Karpas-422 (cell line): ENCODE results near the gene CCNF. TPM values are rescaled to one million over a fixed set of nuclear protein-coding genes. Genes with fewer than 3 reads are reported as not detected.

Source experiments
- DNase-seq: peaks from one replicate; pipeline ENCODE4 v3.0.0-alpha.2; 2015
- H2AFZ ChIP-seq: fragments of 200-600 bp; sonication (generic); 2 replicates; pipeline ENCODE4 v1.6.1; 2014; ENCODE audit warnings: antibody characterized with exemption, low read length, mixed read lengths
- H3K27ac ChIP-seq: fragments of 200-600 bp; sonication (generic); 2 replicates; pipeline ENCODE4 v1.5.1; 2014; ENCODE audit warnings: mild to moderate bottlenecking, low read length, moderate library complexity
- H3K27me3 ChIP-seq: fragments of 200-600 bp; sonication (generic); 2 replicates; pipeline ENCODE4 v1.6.1; 2014; ENCODE audit warnings: low read length, mixed read lengths
- H3K36me3 ChIP-seq: fragments of 200-600 bp; sonication (generic); 2 replicates; pipeline ENCODE4 v1.6.1; 2014; ENCODE audit warnings: low read length, mixed read lengths; ENCODE audit not compliant: insufficient read depth
- H3K4me1 ChIP-seq: fragments of 200-600 bp; sonication (generic); 2 replicates; pipeline ENCODE4 v1.6.1; 2014; ENCODE audit warnings: mild to moderate bottlenecking, low read length, mixed read lengths
- H3K4me2 ChIP-seq: fragments of 200-600 bp; sonication (generic); 2 replicates; pipeline ENCODE4 v1.6.1; 2014; ENCODE audit warnings: low read length, low read depth, mild to moderate bottlenecking; ENCODE audit not compliant: poor library complexity, severe bottlenecking
- H3K4me3 ChIP-seq: fragments of 200-600 bp; sonication (generic); 2 replicates; pipeline ENCODE4 v1.5.1; 2014; ENCODE audit warnings: mild to moderate bottlenecking, antibody characterized with exemption, low read length, mixed read lengths
- H3K79me2 ChIP-seq: fragments of 200-600 bp; sonication (generic); 2 replicates; pipeline ENCODE4 v1.6.1; 2014; ENCODE audit warnings: mild to moderate bottlenecking, low read length, mixed read lengths
- H3K9ac ChIP-seq: fragments of 200-600 bp; sonication (generic); 2 replicates; pipeline ENCODE4 v1.6.0; 2014; ENCODE audit warnings: low read length
- H3K9me2 ChIP-seq: fragments of 200-600 bp; sonication (generic), shearing (Covaris generic); replicated peaks from 2 replicates; pipeline ENCODE4 v1.6.0; 2014; ENCODE audit warnings: mild to moderate bottlenecking, low read length, moderate library complexity; ENCODE audit not compliant: insufficient read depth
- H3K9me3 ChIP-seq: fragments of 300-700, 200-600 bp; sonication (generic); 2 replicates; pipeline ENCODE4 v1.6.1; 2014; ENCODE audit warnings: low read length, mixed read lengths
- H4K20me1 ChIP-seq: fragments of 200-600 bp; sonication (generic); 2 replicates; pipeline ENCODE4 v1.6.1; 2014; ENCODE audit warnings: mild to moderate bottlenecking, antibody characterized with exemption, low read length, low read depth; ENCODE audit not compliant: insufficient read depth
- total RNA-seq: library from RNA; depleted of rRNA; stranded (reverse); fragments of >200 nt; shearing (Covaris generic); gene quantifications from 2 replicates; pipeline ENCODE4 v1.2.3, GENCODE V29; 2014; ENCODE audit warnings: low replicate concordance

Gene CCNF
- total RNA-seq, 1 experiment from 2014 or later: 13.5 TPM

- H3K27me3 ChIP-seq: no peaks in the 10 kb centered on the region
- no peak overlapping the region for H3K9ac ChIP-seq
- H4K20me1 ChIP-seq: no peaks in the 10 kb centered on the region
- H3K9me3 ChIP-seq: no peaks in the 10 kb centered on the region
- peaks cover 13% of the 10 kb centered on the region for H3K4me1 ChIP-seq
- peaks cover 7% of the 10 kb centered on the region for H3K79me2 ChIP-seq
- no peak overlapping the region for H3K27ac ChIP-seq
- DNase-seq: no peak
- H3K4me3 ChIP-seq: no peak overlapping the region
- no peaks in the 10 kb centered on the region for H3K36me3 ChIP-seq
- H3K9me2 ChIP-seq: no peaks in the 10 kb centered on the region
- no peak overlapping the region for H2AFZ ChIP-seq
- no peak overlapping the region for H3K4me2 ChIP-seq
Measured at GRCh38 chr16:2425008-2425518, 4.2 kb upstream of the CCNF start.

- Histone ChIP-seq H3K79me2 (peaks cover 16% of the 10 kb centered on the region), H3K27ac (no peak overlapping the region), H3K4me3 (no peak overlapping the region), H3K27me3 (no peaks in the 10 kb centered on the region), H2AFZ (no peak overlapping the region), H3K9me2 (no peaks in the 10 kb centered on the region), H3K36me3 (no peaks in the 10 kb centered on the region; the same call in 1 of the 2 replicates), H3K4me2 (no peak overlapping the region), H3K9me3 (no peaks in the 10 kb centered on the region), H4K20me1 (no peaks in the 10 kb centered on the region), H3K4me1 (peaks cover 22% of the 10 kb centered on the region), H3K9ac (no peak overlapping the region)
- DNase-seq: no peak
Measured at GRCh38 chr16:2425825-2426430, 3.3 kb upstream of the CCNF start.

GRCh38 chr16:2426941-2427361, 2.3 kb upstream of the CCNF start:
- H3K4me1 ChIP-seq: peaks cover 24% of the 10 kb centered on the region
- H3K9ac ChIP-seq: no peak overlapping the region
- no peak overlapping the region for H3K4me3 ChIP-seq
- H3K27me3 ChIP-seq: no peaks in the 10 kb centered on the region
- no peak for DNase-seq
- H4K20me1 ChIP-seq: no peaks in the 10 kb centered on the region
- H3K36me3 ChIP-seq: no peaks in the 10 kb centered on the region; the same call in 1 of the 2 replicates
- H3K27ac ChIP-seq: no peak overlapping the region
- H3K9me2 ChIP-seq: no peaks in the 10 kb centered on the region
- H3K9me3 ChIP-seq: no peaks in the 10 kb centered on the region
- H3K79me2 ChIP-seq: peaks cover 21% of the 10 kb centered on the region
- no peak overlapping the region for H2AFZ ChIP-seq
- no peak overlapping the region for H3K4me2 ChIP-seq

- peaks cover 24% of the 10 kb centered on the region for H3K4me1 ChIP-seq
- no peak overlapping the region for H3K4me3 ChIP-seq
- H3K9me2 ChIP-seq: no peaks in the 10 kb centered on the region
- no peak overlapping the region for H2AFZ ChIP-seq
- no peak overlapping the region for H3K4me2 ChIP-seq
- H3K79me2 ChIP-seq: peaks cover 21% of the 10 kb centered on the region
- no peaks in the 10 kb centered on the region for H4K20me1 ChIP-seq
- H3K27me3 ChIP-seq: no peaks in the 10 kb centered on the region
- H3K36me3 ChIP-seq: peaks cover 4% of the 10 kb centered on the region
- H3K9ac ChIP-seq: no peak overlapping the region
- no peaks in the 10 kb centered on the region for H3K9me3 ChIP-seq
- H3K27ac ChIP-seq: no peak overlapping the region
- DNase-seq: no peak
Measured at GRCh38 chr16:2427526-2427925, 1.7 kb upstream of the CCNF start.

GRCh38 chr16:2428051-2428783, 1.0 kb upstream of the CCNF start:
- H2AFZ ChIP-seq: peak overlapping the region; percentile 77; the same call in 1 of the 2 replicates
- no peaks in the 10 kb centered on the region for H4K20me1 ChIP-seq
- peak overlapping the region; percentile 84 for H3K9ac ChIP-seq
- no peaks in the 10 kb centered on the region for H3K9me3 ChIP-seq
- peaks cover 7% of the 10 kb centered on the region for H3K36me3 ChIP-seq
- H3K79me2 ChIP-seq: peaks cover 21% of the 10 kb centered on the region
- peak overlapping the region; percentile 78 for H3K4me3 ChIP-seq
- peaks cover 23% of the 10 kb centered on the region for H3K4me1 ChIP-seq
- no peak overlapping the region for H3K27ac ChIP-seq
- DNase-seq: peak; percentile 60
- H3K9me2 ChIP-seq: no peaks in the 10 kb centered on the region
- peak overlapping the region; percentile 83 for H3K4me2 ChIP-seq
- no peaks in the 10 kb centered on the region for H3K27me3 ChIP-seq

- Histone ChIP-seq H3K36me3 (peaks cover 8% of the 10 kb centered on the region), H2AFZ (peak overlapping the region; percentile 77; the same call in 1 of the 2 replicates), H3K27ac (no peak overlapping the region), H3K4me3 (peak overlapping the region; percentile 78), H3K9me3 (no peaks in the 10 kb centered on the region), H3K9me2 (no peaks in the 10 kb centered on the region), H3K27me3 (no peaks in the 10 kb centered on the region), H3K4me1 (peaks cover 21% of the 10 kb centered on the region), H4K20me1 (no peaks in the 10 kb centered on the region), H3K4me2 (peak overlapping the region; percentile 83), H3K9ac (peak overlapping the region; percentile 84), H3K79me2 (peaks cover 21% of the 10 kb centered on the region)
- no peak for DNase-seq
Measured at GRCh38 chr16:2428784-2429033, 538 bp upstream of the CCNF start.

- DNase-seq: peak; percentile 70
Measured at GRCh38 chr16:2429771-2430663, 770 bp downstream of the CCNF start.

GRCh38 chr16:2432286-2432685, 3.0 kb downstream of the CCNF start:
- H3K4me1 ChIP-seq: peaks cover 21% of the 10 kb centered on the region
- no peak overlapping the region for H3K4me2 ChIP-seq
- H3K4me3 ChIP-seq: no peak overlapping the region
- DNase-seq: no peak
- no peaks in the 10 kb centered on the region for H3K9me3 ChIP-seq
- H3K36me3 ChIP-seq: peaks cover 17% of the 10 kb centered on the region
- no peak overlapping the region for H2AFZ ChIP-seq
- H3K9me2 ChIP-seq: no peaks in the 10 kb centered on the region
- peaks cover 21% of the 10 kb centered on the region for H3K79me2 ChIP-seq
- no peak overlapping the region for H3K27ac ChIP-seq
- no peaks in the 10 kb centered on the region for H4K20me1 ChIP-seq
- no peaks in the 10 kb centered on the region for H3K27me3 ChIP-seq
- H3K9ac ChIP-seq: no peak overlapping the region

More at GRCh38 chr16:2429771-2430663, 770 bp downstream of the CCNF start:
- Histone ChIP-seq H3K36me3 (peaks cover 10% of the 10 kb centered on the region), H4K20me1 (no peaks in the 10 kb centered on the region), H3K27ac (peak overlapping the region; percentile 58), H3K9me3 (no peaks in the 10 kb centered on the region), H3K9me2 (no peaks in the 10 kb centered on the region), H3K4me1 (peaks cover 21% of the 10 kb centered on the region), H3K4me3 (peak overlapping the region; percentile 90), H3K9ac (peak overlapping the region; percentile 97), H2AFZ (peak overlapping the region; percentile 74; the same call in 1 of the 2 replicates), H3K4me2 (peak overlapping the region; percentile 100), H3K27me3 (no peaks in the 10 kb centered on the region), H3K79me2 (peaks cover 21% of the 10 kb centered on the region)
